Measurements from ENCODE around the gene CHMP1A.
"Not testable (repeated sequence)": the region's sequence is repeated elsewhere in the genome, so short reads cannot be mapped to it uniquely, and the experiment has no call there.

The CHMP1A gene

GRCh38 chr16:89690392-89690901, 32.9 kb upstream of the CHMP1A start:
- DNase-seq (ENCODE audit: low read depth, low spot score), result no peak
- Histone ChIP-seq H3K9ac (ENCODE audit: insufficient read length, low read depth) (no peak overlapping the region), H3K9me3 (ENCODE audit: insufficient read depth, low read length) (peaks cover 4% of the 10 kb centered on the region; the same call in 1 of the 2 replicates), H3K4me3 (ENCODE audit: insufficient read length, low read depth) (no peak overlapping the region), H3K36me3 (ENCODE audit: insufficient read depth, insufficient read length, low read length) (peaks cover 77% of the 10 kb centered on the region), H3K27me3 (ENCODE audit: insufficient read depth, insufficient read length) (no peaks in the 10 kb centered on the region), H3K4me1 (ENCODE audit: insufficient read depth, insufficient read length) (peaks cover 28% of the 10 kb centered on the region)
- no peak for TF ChIP-seq SUZ12 (IDR thresholded peaks at IDR 0.05; ENCODE audit: extremely low read depth, insufficient read depth, insufficient read length)

GRCh38 chr16:89689621-89690020, 32.1 kb upstream of the CHMP1A start:
- peaks cover 21% of the 10 kb centered on the region for H3K4me1 ChIP-seq (ENCODE audit: insufficient read depth, insufficient read length)

DNA sequence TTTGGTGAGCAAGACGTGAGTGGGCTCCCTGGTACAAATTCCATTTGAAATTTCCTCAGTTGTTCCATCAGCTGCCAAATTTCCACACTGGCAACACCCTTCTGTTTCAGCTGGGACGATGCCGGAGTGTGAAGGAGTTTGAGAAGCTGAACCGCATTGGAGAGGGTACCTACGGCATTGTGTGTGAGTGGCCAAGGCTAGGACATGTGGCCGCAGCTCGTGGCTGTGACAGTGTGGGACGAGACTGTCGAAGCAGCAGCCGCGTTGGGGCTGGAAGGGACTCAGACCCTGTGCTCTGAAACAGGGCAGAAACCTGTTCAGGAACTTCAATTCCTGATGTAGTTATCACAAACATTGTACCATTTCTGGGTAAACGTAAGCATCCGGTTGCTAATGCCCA, 31.6 kb upstream of the CHMP1A start:
- peaks cover 66% of the 10 kb centered on the region for H3K36me3 ChIP-seq (ENCODE audit: insufficient read depth, insufficient read length, low read length)
- H3K4me1 ChIP-seq (ENCODE audit: insufficient read depth, insufficient read length), result peaks cover 17% of the 10 kb centered on the region
- H3K4me3 ChIP-seq (ENCODE audit: insufficient read length, low read depth), result no peak overlapping the region
- H3K9ac ChIP-seq (ENCODE audit: insufficient read length, low read depth), result no peak overlapping the region
- peaks cover 14% of the 10 kb centered on the region; the same call in 1 of the 2 replicates for H3K9me3 ChIP-seq (ENCODE audit: insufficient read depth, low read length)
- no peaks in the 10 kb centered on the region for H3K27me3 ChIP-seq (ENCODE audit: insufficient read depth, insufficient read length)
- no peak for TF ChIP-seq ZNF274 (IDR thresholded peaks at IDR 0.05; ENCODE audit: low read depth, low read length)
- TF ChIP-seq SUZ12 (IDR thresholded peaks at IDR 0.05; ENCODE audit: extremely low read depth, insufficient read depth, insufficient read length), result no peak
- no peak for TF ChIP-seq YY1 (IDR thresholded peaks at IDR 0.05; ENCODE audit: insufficient read depth, insufficient read length)
- DNase-seq (ENCODE audit: low read depth, low spot score), result no peak

More at GRCh38 chr16:89689621-89690020, 32.1 kb upstream of the CHMP1A start:
- peaks cover 70% of the 10 kb centered on the region for H3K36me3 ChIP-seq (ENCODE audit: insufficient read depth, insufficient read length, low read length)
- H3K9ac ChIP-seq (ENCODE audit: insufficient read length, low read depth); H3K27me3 ChIP-seq (ENCODE audit: insufficient read depth, insufficient read length); DNase-seq (ENCODE audit: low read depth, low spot score); H3K4me3 ChIP-seq (ENCODE audit: insufficient read length, low read depth): not testable (repeated sequence)
- peaks cover 12% of the 10 kb centered on the region; the same call in 1 of the 2 replicates for H3K9me3 ChIP-seq (ENCODE audit: insufficient read depth, low read length)

GRCh38 chr16:89688395-89688794, 30.9 kb upstream of the CHMP1A start:
- Histone ChIP-seq H3K9me3 (ENCODE audit: insufficient read depth, low read length) (peaks cover 18% of the 10 kb centered on the region; the same call in 1 of the 2 replicates), H3K36me3 (ENCODE audit: insufficient read depth, insufficient read length, low read length) (peaks cover 62% of the 10 kb centered on the region), H3K27me3 (ENCODE audit: insufficient read depth, insufficient read length) (no peaks in the 10 kb centered on the region), H3K4me3 (ENCODE audit: insufficient read length, low read depth) (no peak overlapping the region), H3K4me1 (ENCODE audit: insufficient read depth, insufficient read length) (peaks cover 17% of the 10 kb centered on the region), H3K9ac (ENCODE audit: insufficient read length, low read depth) (no peak overlapping the region)
- TF ChIP-seq YY1 (IDR thresholded peaks at IDR 0.05; ENCODE audit: insufficient read depth, insufficient read length) (no peak), SUZ12 (IDR thresholded peaks at IDR 0.05; ENCODE audit: extremely low read depth, insufficient read depth, insufficient read length) (no peak), ZNF274 (IDR thresholded peaks at IDR 0.05; ENCODE audit: low read depth, low read length) (no peak)
- no peak for DNase-seq (ENCODE audit: low read depth, low spot score)

GRCh38 chr16:89687092-89687940, 29.8 kb upstream of the CHMP1A start:
- peaks cover 54% of the 10 kb centered on the region for H3K36me3 ChIP-seq (ENCODE audit: insufficient read depth, insufficient read length, low read length)
- peaks cover 28% of the 10 kb centered on the region; the same call in 1 of the 2 replicates for H3K9me3 ChIP-seq (ENCODE audit: insufficient read depth, low read length)
- H3K4me3 ChIP-seq (ENCODE audit: insufficient read length, low read depth), result peak overlapping the region; percentile 97
- H3K9ac ChIP-seq (ENCODE audit: insufficient read length, low read depth), result peak overlapping the region; percentile 96
- TF ChIP-seq YY1 (IDR thresholded peaks at IDR 0.05; ENCODE audit: insufficient read depth, insufficient read length), result no peak
- no peak for TF ChIP-seq SUZ12 (IDR thresholded peaks at IDR 0.05; ENCODE audit: extremely low read depth, insufficient read depth, insufficient read length)
- no peak for TF ChIP-seq ZNF274 (IDR thresholded peaks at IDR 0.05; ENCODE audit: low read depth, low read length)
- peaks cover 17% of the 10 kb centered on the region for H3K4me1 ChIP-seq (ENCODE audit: insufficient read depth, insufficient read length)
- no peak for DNase-seq (ENCODE audit: low read depth, low spot score)
- H3K27me3 ChIP-seq (ENCODE audit: insufficient read depth, insufficient read length), result no peaks in the 10 kb centered on the region

DNA sequence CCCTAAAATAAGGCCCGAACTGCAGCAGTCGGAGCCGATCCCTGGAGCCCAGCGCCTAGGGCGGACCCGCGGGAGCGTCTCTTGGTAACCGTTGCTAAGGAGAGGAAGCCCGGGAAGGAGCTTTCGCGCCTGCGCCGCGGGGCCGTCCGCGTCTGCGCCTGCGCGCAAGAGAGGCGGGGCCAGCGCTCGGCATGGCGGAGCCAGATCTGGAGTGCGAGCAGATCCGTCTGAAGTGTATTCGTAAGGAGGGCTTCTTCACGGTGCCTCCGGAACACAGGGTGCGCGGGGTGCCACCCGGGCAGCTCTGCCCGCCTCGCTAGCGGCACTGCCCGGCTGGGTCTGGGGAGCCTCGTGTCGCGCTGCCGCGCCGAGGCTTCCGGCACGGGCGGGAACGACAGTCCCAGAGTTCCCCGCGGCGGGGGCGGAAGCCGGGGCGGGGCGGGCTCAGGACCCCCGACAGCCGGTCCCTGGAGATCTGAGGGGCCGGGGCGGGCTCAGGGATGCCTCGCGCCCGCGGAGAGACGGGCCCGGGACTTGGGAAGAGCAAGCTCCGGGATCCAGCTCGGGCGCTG, 29.1 kb upstream of the CHMP1A start, which contains the start of gene CDK10:
TSS of gene CDK10 (plus strand) at position 170 of the 572 bp plus-strand sequence. CDS start at position 192, 22 bp downstream.
- TF ChIP-seq YY1 (IDR thresholded peaks at IDR 0.05; ENCODE audit: insufficient read depth, insufficient read length) (peak; percentile 54), SUZ12 (IDR thresholded peaks at IDR 0.05; ENCODE audit: extremely low read depth, insufficient read depth, insufficient read length) (no peak)
- peaks cover 50% of the 10 kb centered on the region for H3K36me3 ChIP-seq (ENCODE audit: insufficient read depth, insufficient read length, low read length)
- H3K9ac ChIP-seq (ENCODE audit: insufficient read length, low read depth), result peak within 1 kb of the TSS; percentile 99
- H3K4me3 ChIP-seq (ENCODE audit: insufficient read length, low read depth), result peak within 1 kb of the TSS; percentile 97
- peaks cover 13% of the 10 kb centered on the region for H3K4me1 ChIP-seq (ENCODE audit: insufficient read depth, insufficient read length)
- no peaks in the 10 kb centered on the region for H3K27me3 ChIP-seq (ENCODE audit: insufficient read depth, insufficient read length)
- peak; percentile 88 for DNase-seq (ENCODE audit: low read depth, low spot score)
- H3K9me3 ChIP-seq (ENCODE audit: insufficient read depth, low read length), result peaks cover 31% of the 10 kb centered on the region; the same call in 1 of the 2 replicates

- peaks cover 51% of the 10 kb centered on the region for H3K36me3 ChIP-seq (ENCODE audit: insufficient read depth, insufficient read length, low read length)
Measured at GRCh38 chr16:89685916-89686315, 28.4 kb upstream of the CHMP1A start.

More at GRCh38 chr16:89685916-89686315, 28.4 kb upstream of the CHMP1A start:
- no peak overlapping the region for H3K9ac ChIP-seq (ENCODE audit: insufficient read length, low read depth)
- no peak for DNase-seq (ENCODE audit: low read depth, low spot score)
- TF ChIP-seq SUZ12 (IDR thresholded peaks at IDR 0.05; ENCODE audit: extremely low read depth, insufficient read depth, insufficient read length) (no peak), YY1 (IDR thresholded peaks at IDR 0.05; ENCODE audit: insufficient read depth, insufficient read length) (no peak), ZNF274 (IDR thresholded peaks at IDR 0.05; ENCODE audit: low read depth, low read length) (no peak)
- no peaks in the 10 kb centered on the region for H3K27me3 ChIP-seq (ENCODE audit: insufficient read depth, insufficient read length)
- no peak overlapping the region for H3K4me3 ChIP-seq (ENCODE audit: insufficient read length, low read depth)
- peaks cover 37% of the 10 kb centered on the region; the same call in 1 of the 2 replicates for H3K9me3 ChIP-seq (ENCODE audit: insufficient read depth, low read length)
- peaks cover 8% of the 10 kb centered on the region for H3K4me1 ChIP-seq (ENCODE audit: insufficient read depth, insufficient read length)
